ENCODE data around the gene MRPL38. TPM values are rescaled to one million over a fixed set of nuclear protein-coding genes. Genes with fewer than 3 reads are reported as not detected.

Gene MRPL38
- total RNA-seq, 1 donor from 2014 or later, result 65.6 TPM

- Mint-ChIP-seq H3K27me3 (ENCODE audit: low read depth, unreplicated experiment) (peaks cover 4% of the 10 kb centered on the region), H3K4me1 (ENCODE audit: low read depth, unreplicated experiment) (no peaks in the 10 kb centered on the region), H3K36me3 (ENCODE audit: low read depth, unreplicated experiment) (peaks cover 2% of the 10 kb centered on the region), H3K4me3 (ENCODE audit: unreplicated experiment) (no peak overlapping the region), H3K27ac (ENCODE audit: unreplicated experiment) (no peak overlapping the region), H3K9me3 (ENCODE audit: unreplicated experiment) (no peaks in the 10 kb centered on the region)
- DNase-seq (ENCODE audit: low read depth) (no peak), FAIRE-seq (no peak)
- H3K4me3 ChIP-seq (ENCODE audit: insufficient read depth, low read depth, low read length), result no peak overlapping the region
- no peaks in the 10 kb centered on the region for H3K79me2 ChIP-seq (ENCODE audit: insufficient read depth, low read length)
- no peak overlapping the region for H3K4me2 ChIP-seq (ENCODE audit: low read length)
- no peak overlapping the region for H2AFZ ChIP-seq (ENCODE audit: low read depth, low read length)
- no peak overlapping the region for H3K9ac ChIP-seq (ENCODE audit: low read length)
- no peaks in the 10 kb centered on the region for H3K27me3 ChIP-seq (ENCODE audit: insufficient read depth, low read length)
- H3K36me3 ChIP-seq (ENCODE audit: insufficient read depth, low read length), result no peaks in the 10 kb centered on the region
- H4K20me1 ChIP-seq (ENCODE audit: insufficient read depth, low read length), result no peaks in the 10 kb centered on the region
- no peak for TF ChIP-seq CTCF (IDR thresholded peaks at IDR 0.05; ENCODE audit: insufficient read depth, low read depth, low read length)
- no peak for TF ChIP-seq EZH2 (IDR thresholded peaks at IDR 0.05; ENCODE audit: insufficient read depth, low read length)
- no peaks in the 10 kb centered on the region for H3K4me1 ChIP-seq (ENCODE audit: insufficient read depth, low read length)
- H3K27ac ChIP-seq (ENCODE audit: low read depth, low read length), result no peak overlapping the region
- H3K9me3 ChIP-seq (ENCODE audit: insufficient read depth, low read depth, low read length), result no peaks in the 10 kb centered on the region
These were observed 6.0 kb upstream of the MRPL38 start for GRCh38 chr17:75910699-75911098.

DNA sequence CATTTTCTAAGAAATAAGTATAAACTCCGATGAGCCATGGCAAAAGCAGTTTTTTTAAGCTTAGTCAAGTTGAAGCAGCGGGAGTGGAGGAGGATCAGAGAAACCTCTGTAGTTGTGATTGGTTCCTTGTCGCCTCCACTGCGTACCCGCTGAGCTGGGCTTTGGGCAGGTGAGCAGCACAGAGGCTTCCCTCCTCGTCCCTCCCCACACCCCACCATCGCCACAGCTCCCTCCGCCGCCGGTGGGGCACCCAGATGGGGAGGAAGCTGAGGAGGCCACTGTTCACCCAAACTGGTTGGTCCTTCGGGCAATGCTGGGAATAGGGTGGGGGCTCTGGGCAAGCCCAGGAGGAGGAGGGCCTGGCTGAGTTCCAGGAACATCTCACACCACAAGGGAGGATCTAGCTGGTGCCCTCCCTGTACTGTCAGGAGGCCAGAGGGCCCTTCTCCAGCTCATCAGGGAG is 5.2 kb upstream of the MRPL38 start:
- Histone ChIP-seq H3K4me2 (ENCODE audit: low read length) (no peak overlapping the region), H3K27ac (ENCODE audit: low read depth, low read length) (no peak overlapping the region), H3K9me3 (ENCODE audit: insufficient read depth, low read depth, low read length) (no peaks in the 10 kb centered on the region), H3K27me3 (ENCODE audit: insufficient read depth, low read length) (no peaks in the 10 kb centered on the region), H2AFZ (ENCODE audit: low read depth, low read length) (no peak overlapping the region), H3K4me3 (ENCODE audit: insufficient read depth, low read depth, low read length) (no peak overlapping the region), H3K36me3 (ENCODE audit: insufficient read depth, low read length) (no peaks in the 10 kb centered on the region), H3K9ac (ENCODE audit: low read length) (no peak overlapping the region), H4K20me1 (ENCODE audit: insufficient read depth, low read length) (no peaks in the 10 kb centered on the region), H3K79me2 (ENCODE audit: insufficient read depth, low read length) (no peaks in the 10 kb centered on the region), H3K4me1 (ENCODE audit: insufficient read depth, low read length) (no peaks in the 10 kb centered on the region)
- no peak overlapping the region for H3K4me3 Mint-ChIP-seq (ENCODE audit: unreplicated experiment)
- FAIRE-seq, result no peak
- no peak for DNase-seq (ENCODE audit: low read depth)
- no peaks in the 10 kb centered on the region for H3K9me3 Mint-ChIP-seq (ENCODE audit: unreplicated experiment)
- H3K27me3 Mint-ChIP-seq (ENCODE audit: low read depth, unreplicated experiment), result peaks cover 4% of the 10 kb centered on the region
- no peak overlapping the region for H3K27ac Mint-ChIP-seq (ENCODE audit: unreplicated experiment)
- H3K36me3 Mint-ChIP-seq (ENCODE audit: low read depth, unreplicated experiment), result peaks cover 2% of the 10 kb centered on the region
- TF ChIP-seq CTCF (IDR thresholded peaks at IDR 0.05; ENCODE audit: insufficient read depth, low read depth, low read length) (no peak), EZH2 (IDR thresholded peaks at IDR 0.05; ENCODE audit: insufficient read depth, low read length) (no peak)
- H3K4me1 Mint-ChIP-seq (ENCODE audit: low read depth, unreplicated experiment), result no peaks in the 10 kb centered on the region

DNA sequence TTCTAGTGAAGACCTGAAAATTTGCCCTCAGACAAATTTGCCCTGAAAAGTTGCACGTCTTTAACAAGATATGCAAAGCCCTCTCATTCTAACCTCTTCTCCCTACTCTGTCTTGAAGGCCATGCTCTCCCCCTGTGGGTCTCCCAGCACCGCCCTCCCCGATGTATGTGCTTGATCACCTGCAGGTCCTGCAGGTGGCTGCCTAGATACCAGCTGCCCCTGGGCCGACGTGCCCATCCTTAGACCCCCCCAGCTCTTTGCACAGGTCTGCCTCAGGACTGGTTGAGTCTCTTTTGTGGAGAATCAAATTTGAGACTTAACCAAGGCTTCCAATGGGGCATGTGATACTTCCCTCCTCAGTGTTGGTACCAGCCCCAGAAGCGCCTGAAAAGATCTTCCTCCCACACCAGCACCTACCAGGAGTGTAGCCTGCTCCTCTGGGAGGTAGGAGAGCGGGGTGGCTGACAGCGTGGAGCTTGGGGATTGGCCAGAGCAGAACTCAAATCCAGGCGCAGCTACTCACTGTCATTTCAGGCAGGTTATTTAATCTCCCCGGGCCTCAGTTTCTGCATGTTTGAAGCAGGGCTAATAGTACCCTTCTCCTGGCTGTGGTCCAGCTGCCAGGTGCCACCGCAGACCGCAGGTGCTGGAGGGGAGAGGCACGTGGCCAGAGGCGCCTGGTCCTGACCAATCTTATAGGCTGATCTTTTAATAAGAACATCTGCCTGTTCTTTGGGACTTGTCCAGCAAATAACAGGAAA is 4.5 kb upstream of the MRPL38 start:
- peak overlapping the region; percentile 50 for H3K4me3 Mint-ChIP-seq (ENCODE audit: unreplicated experiment)
- FAIRE-seq, result no peak

More for the DNA sequence above, 4.5 kb upstream of the MRPL38 start:
- Mint-ChIP-seq H3K4me1 (ENCODE audit: low read depth, unreplicated experiment) (no peaks in the 10 kb centered on the region), H3K27me3 (ENCODE audit: low read depth, unreplicated experiment) (peaks cover 4% of the 10 kb centered on the region), H3K27ac (ENCODE audit: unreplicated experiment) (peak overlapping the region; percentile 27), H3K9me3 (ENCODE audit: unreplicated experiment) (no peaks in the 10 kb centered on the region), H3K36me3 (ENCODE audit: low read depth, unreplicated experiment) (peaks cover 1% of the 10 kb centered on the region)
- H3K4me2 ChIP-seq (ENCODE audit: low read length), result no peak overlapping the region
- no peak overlapping the region for H3K27ac ChIP-seq (ENCODE audit: low read depth, low read length)
- H3K4me1 ChIP-seq (ENCODE audit: insufficient read depth, low read length), result no peaks in the 10 kb centered on the region
- H3K9ac ChIP-seq (ENCODE audit: low read length), result no peak overlapping the region
- peaks cover 2% of the 10 kb centered on the region for H3K79me2 ChIP-seq (ENCODE audit: insufficient read depth, low read length)
- H2AFZ ChIP-seq (ENCODE audit: low read depth, low read length), result no peak overlapping the region
- no peaks in the 10 kb centered on the region for H3K9me3 ChIP-seq (ENCODE audit: insufficient read depth, low read depth, low read length)
- no peaks in the 10 kb centered on the region for H4K20me1 ChIP-seq (ENCODE audit: insufficient read depth, low read length)
- no peaks in the 10 kb centered on the region for H3K27me3 ChIP-seq (ENCODE audit: insufficient read depth, low read length)
- H3K36me3 ChIP-seq (ENCODE audit: insufficient read depth, low read length), result no peaks in the 10 kb centered on the region
- H3K4me3 ChIP-seq (ENCODE audit: insufficient read depth, low read depth, low read length), result no peak overlapping the region
- DNase-seq (ENCODE audit: low read depth), result no peak
- no peak for TF ChIP-seq EZH2 (IDR thresholded peaks at IDR 0.05; ENCODE audit: insufficient read depth, low read length)
- no peak for TF ChIP-seq CTCF (IDR thresholded peaks at IDR 0.05; ENCODE audit: insufficient read depth, low read depth, low read length)

Data from astrocyte (in vitro differentiated cells and primary cell).